ENCODE data around the gene PTPN1.

Gene PTPN1

GRCh38 chr20:50574108-50574507, 63.9 kb downstream of the PTPN1 start:
- no peaks in the 10 kb centered on the region for H3K27me3 ChIP-seq (ENCODE audit: insufficient read depth, low read length)
- peaks cover 51% of the 10 kb centered on the region for H3K36me3 ChIP-seq (ENCODE audit: insufficient read depth, low read length)
- WGBS, result 93% methylated on average over 9 of the region's 9 CpGs
- no peak overlapping the region for H3K4me3 ChIP-seq (ENCODE audit: low read length)
- H3K9ac ChIP-seq (ENCODE audit: low read depth, low read length), result no peak overlapping the region
- H3K4me1 ChIP-seq (ENCODE audit: insufficient read depth, low read length), result peaks cover 3% of the 10 kb centered on the region; the same call in 1 of the 2 replicates
- no peaks in the 10 kb centered on the region for H3K9me3 ChIP-seq (ENCODE audit: insufficient read depth, low read depth, low read length)
- H3K27ac ChIP-seq (ENCODE audit: low read depth, low read length), result no peak overlapping the region

GRCh38 chr20:50574586-50574985, 64.4 kb downstream of the PTPN1 start:
- H3K27me3 ChIP-seq (ENCODE audit: insufficient read depth, low read length), result no peaks in the 10 kb centered on the region
- H3K4me3 ChIP-seq (ENCODE audit: low read length), result no peak overlapping the region
- H3K9me3 ChIP-seq (ENCODE audit: insufficient read depth, low read depth, low read length), result no peaks in the 10 kb centered on the region
- H3K36me3 ChIP-seq (ENCODE audit: insufficient read depth, low read length), result peaks cover 55% of the 10 kb centered on the region
- peaks cover 3% of the 10 kb centered on the region; the same call in 1 of the 2 replicates for H3K4me1 ChIP-seq (ENCODE audit: insufficient read depth, low read length)
- WGBS, result 93% methylated on average over 5 of the region's 5 CpGs
- H3K27ac ChIP-seq (ENCODE audit: low read depth, low read length), result no peak overlapping the region
- no peak overlapping the region for H3K9ac ChIP-seq (ENCODE audit: low read depth, low read length)

GRCh38 chr20:50575865-50576720, 65.9 kb downstream of the PTPN1 start:
- Histone ChIP-seq H3K36me3 (ENCODE audit: insufficient read depth, low read length) (peaks cover 67% of the 10 kb centered on the region), H3K27me3 (ENCODE audit: insufficient read depth, low read length) (no peaks in the 10 kb centered on the region), H3K4me1 (ENCODE audit: insufficient read depth, low read length) (no peaks in the 10 kb centered on the region), H3K27ac (ENCODE audit: low read depth, low read length) (no peak overlapping the region), H3K9me3 (ENCODE audit: insufficient read depth, low read depth, low read length) (no peaks in the 10 kb centered on the region), H3K4me3 (ENCODE audit: low read length) (no peak overlapping the region), H3K9ac (ENCODE audit: low read depth, low read length) (no peak overlapping the region)
- 75% methylated on average over 12 of the region's 12 CpGs for WGBS

GRCh38 chr20:50577175-50578018, 67.2 kb downstream of the PTPN1 start:
- WGBS, result 95% methylated on average over 17 of the region's 17 CpGs
- no peaks in the 10 kb centered on the region for H3K4me1 ChIP-seq (ENCODE audit: insufficient read depth, low read length)
- H3K4me3 ChIP-seq (ENCODE audit: low read length), result no peak overlapping the region
- no peaks in the 10 kb centered on the region for H3K9me3 ChIP-seq (ENCODE audit: insufficient read depth, low read depth, low read length)
- H3K9ac ChIP-seq (ENCODE audit: low read depth, low read length), result no peak overlapping the region
- peaks cover 80% of the 10 kb centered on the region for H3K36me3 ChIP-seq (ENCODE audit: insufficient read depth, low read length)
- H3K27me3 ChIP-seq (ENCODE audit: insufficient read depth, low read length), result no peaks in the 10 kb centered on the region
- H3K27ac ChIP-seq (ENCODE audit: low read depth, low read length), result no peak overlapping the region

- H3K4me3 ChIP-seq (ENCODE audit: low read length), result no peak overlapping the region
- WGBS, result 93% methylated on average over 14 of the region's 14 CpGs
- H3K27ac ChIP-seq (ENCODE audit: low read depth, low read length), result no peak overlapping the region
- no peaks in the 10 kb centered on the region for H3K27me3 ChIP-seq (ENCODE audit: insufficient read depth, low read length)
- no peak overlapping the region for H3K9ac ChIP-seq (ENCODE audit: low read depth, low read length)
- no peaks in the 10 kb centered on the region for H3K4me1 ChIP-seq (ENCODE audit: insufficient read depth, low read length)
- no peaks in the 10 kb centered on the region for H3K9me3 ChIP-seq (ENCODE audit: insufficient read depth, low read depth, low read length)
- peaks cover 88% of the 10 kb centered on the region for H3K36me3 ChIP-seq (ENCODE audit: insufficient read depth, low read length)
These were observed 68.0 kb downstream of the PTPN1 start for GRCh38 chr20:50578061-50578777.

GRCh38 chr20:50578778-50579165, 68.6 kb downstream of the PTPN1 start:
- Histone ChIP-seq H3K27me3 (ENCODE audit: insufficient read depth, low read length) (no peaks in the 10 kb centered on the region), H3K4me1 (ENCODE audit: insufficient read depth, low read length) (no peaks in the 10 kb centered on the region), H3K9ac (ENCODE audit: low read depth, low read length) (no peak overlapping the region), H3K36me3 (ENCODE audit: insufficient read depth, low read length) (peaks cover 93% of the 10 kb centered on the region), H3K4me3 (ENCODE audit: low read length) (no peak overlapping the region), H3K9me3 (ENCODE audit: insufficient read depth, low read depth, low read length) (no peaks in the 10 kb centered on the region), H3K27ac (ENCODE audit: low read depth, low read length) (no peak overlapping the region)
- WGBS, result 91% methylated on average over 5 of the region's 5 CpGs

GRCh38 chr20:50579511-50579910, 69.3 kb downstream of the PTPN1 start:
- no peaks in the 10 kb centered on the region for H3K4me1 ChIP-seq (ENCODE audit: insufficient read depth, low read length)
- H3K36me3 ChIP-seq (ENCODE audit: insufficient read depth, low read length), result peaks cover 91% of the 10 kb centered on the region
- no peaks in the 10 kb centered on the region for H3K27me3 ChIP-seq (ENCODE audit: insufficient read depth, low read length)
- WGBS, result 84% methylated on average over 10 of the region's 10 CpGs
- H3K9ac ChIP-seq (ENCODE audit: low read depth, low read length), result no peak overlapping the region
- H3K9me3 ChIP-seq (ENCODE audit: insufficient read depth, low read depth, low read length), result no peaks in the 10 kb centered on the region
- no peak overlapping the region for H3K4me3 ChIP-seq (ENCODE audit: low read length)
- no peak overlapping the region for H3K27ac ChIP-seq (ENCODE audit: low read depth, low read length)

- H3K4me3 ChIP-seq (ENCODE audit: low read length), result no peak overlapping the region
- peaks cover 85% of the 10 kb centered on the region for H3K36me3 ChIP-seq (ENCODE audit: insufficient read depth, low read length)
- H3K9me3 ChIP-seq (ENCODE audit: insufficient read depth, low read depth, low read length), result no peaks in the 10 kb centered on the region
- no peaks in the 10 kb centered on the region for H3K4me1 ChIP-seq (ENCODE audit: insufficient read depth, low read length)
- 72% methylated on average over 17 of the region's 17 CpGs for WGBS
- H3K9ac ChIP-seq (ENCODE audit: low read depth, low read length), result no peak overlapping the region
- H3K27me3 ChIP-seq (ENCODE audit: insufficient read depth, low read length), result no peaks in the 10 kb centered on the region
- H3K27ac ChIP-seq (ENCODE audit: low read depth, low read length), result no peak overlapping the region
These were observed 70.0 kb downstream of the PTPN1 start for GRCh38 chr20:50580016-50580747.

GRCh38 chr20:50580842-50581544, 70.8 kb downstream of the PTPN1 start:
- H3K4me1 ChIP-seq (ENCODE audit: insufficient read depth, low read length), result no peaks in the 10 kb centered on the region
- H3K27ac ChIP-seq (ENCODE audit: low read depth, low read length), result no peak overlapping the region
- H3K9me3 ChIP-seq (ENCODE audit: insufficient read depth, low read depth, low read length), result no peaks in the 10 kb centered on the region
- H3K9ac ChIP-seq (ENCODE audit: low read depth, low read length), result no peak overlapping the region
- no peaks in the 10 kb centered on the region for H3K27me3 ChIP-seq (ENCODE audit: insufficient read depth, low read length)
- H3K36me3 ChIP-seq (ENCODE audit: insufficient read depth, low read length), result peaks cover 83% of the 10 kb centered on the region
- WGBS, result 97% methylated on average over 21 of the region's 21 CpGs
- H3K4me3 ChIP-seq (ENCODE audit: low read length), result no peak overlapping the region

GRCh38 chr20:50582092-50582491, 71.9 kb downstream of the PTPN1 start:
- Histone ChIP-seq H3K9ac (ENCODE audit: low read depth, low read length) (no peak overlapping the region), H3K27ac (ENCODE audit: low read depth, low read length) (no peak overlapping the region), H3K36me3 (ENCODE audit: insufficient read depth, low read length) (peaks cover 85% of the 10 kb centered on the region), H3K27me3 (ENCODE audit: insufficient read depth, low read length) (no peaks in the 10 kb centered on the region), H3K9me3 (ENCODE audit: insufficient read depth, low read depth, low read length) (no peaks in the 10 kb centered on the region), H3K4me3 (ENCODE audit: low read length) (no peak overlapping the region), H3K4me1 (ENCODE audit: insufficient read depth, low read length) (no peaks in the 10 kb centered on the region)
- 87% methylated on average over 6 of the region's 6 CpGs for WGBS
